Measurements from ENCODE around the gene INCA1.

The INCA1 gene

GRCh38 chr17:4947411-4948165 is 49.7 kb downstream of the INCA1 start:
- Histone ChIP-seq H2AFZ (ENCODE audit: low read length, unreplicated experiment) (no peak overlapping the region), H3K79me2 (ENCODE audit: control insufficient read depth, insufficient read depth, low read length, unreplicated experiment) (peaks cover 55% of the 10 kb centered on the region), H3K27me3 (ENCODE audit: insufficient read depth, low read length) (no peaks in the 10 kb centered on the region), H3K36me3 (ENCODE audit: insufficient read depth, low read length) (peaks cover 16% of the 10 kb centered on the region; the same call in 1 of the 2 replicates), H3K4me1 (ENCODE audit: control insufficient read depth, insufficient read depth, low read length, unreplicated experiment) (peaks cover 40% of the 10 kb centered on the region), H3K27ac (ENCODE audit: low read depth, low read length) (peak overlapping the region; percentile 92), H3K4me3 (ENCODE audit: low read depth, low read length) (peak overlapping the region; percentile 90)

DNA sequence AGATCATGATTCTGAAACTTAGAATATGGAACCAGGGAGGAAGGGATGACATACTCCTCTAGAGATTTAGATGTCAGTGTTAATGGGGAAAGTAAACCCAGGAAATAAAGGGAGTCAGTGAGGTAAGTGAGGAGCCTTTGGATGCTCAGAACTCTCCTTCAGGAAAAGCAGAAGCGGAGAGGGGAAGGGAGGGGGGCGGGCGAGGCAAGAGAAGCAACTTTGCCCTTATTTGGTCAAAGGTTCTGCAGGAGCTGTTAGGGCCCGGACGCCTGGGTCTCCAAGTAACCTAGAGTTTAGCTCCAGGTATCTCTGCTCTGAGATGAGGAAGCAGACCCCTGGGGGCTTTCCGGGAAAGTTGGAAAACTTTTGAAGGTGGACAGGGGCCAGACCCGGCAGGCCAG is 50.3 kb downstream of the INCA1 start:
- peaks cover 46% of the 10 kb centered on the region for H3K4me1 ChIP-seq (ENCODE audit: control insufficient read depth, insufficient read depth, low read length, unreplicated experiment)
- H3K27ac ChIP-seq (ENCODE audit: low read depth, low read length): peak overlapping the region; percentile 92
- H2AFZ ChIP-seq (ENCODE audit: low read length, unreplicated experiment): no peak overlapping the region
- H3K4me3 ChIP-seq (ENCODE audit: low read depth, low read length): peak overlapping the region; percentile 90
- peaks cover 60% of the 10 kb centered on the region for H3K79me2 ChIP-seq (ENCODE audit: control insufficient read depth, insufficient read depth, low read length, unreplicated experiment)
- H3K27me3 ChIP-seq (ENCODE audit: insufficient read depth, low read length): no peaks in the 10 kb centered on the region
- peaks cover 16% of the 10 kb centered on the region; the same call in 1 of the 2 replicates for H3K36me3 ChIP-seq (ENCODE audit: insufficient read depth, low read length)

DNA sequence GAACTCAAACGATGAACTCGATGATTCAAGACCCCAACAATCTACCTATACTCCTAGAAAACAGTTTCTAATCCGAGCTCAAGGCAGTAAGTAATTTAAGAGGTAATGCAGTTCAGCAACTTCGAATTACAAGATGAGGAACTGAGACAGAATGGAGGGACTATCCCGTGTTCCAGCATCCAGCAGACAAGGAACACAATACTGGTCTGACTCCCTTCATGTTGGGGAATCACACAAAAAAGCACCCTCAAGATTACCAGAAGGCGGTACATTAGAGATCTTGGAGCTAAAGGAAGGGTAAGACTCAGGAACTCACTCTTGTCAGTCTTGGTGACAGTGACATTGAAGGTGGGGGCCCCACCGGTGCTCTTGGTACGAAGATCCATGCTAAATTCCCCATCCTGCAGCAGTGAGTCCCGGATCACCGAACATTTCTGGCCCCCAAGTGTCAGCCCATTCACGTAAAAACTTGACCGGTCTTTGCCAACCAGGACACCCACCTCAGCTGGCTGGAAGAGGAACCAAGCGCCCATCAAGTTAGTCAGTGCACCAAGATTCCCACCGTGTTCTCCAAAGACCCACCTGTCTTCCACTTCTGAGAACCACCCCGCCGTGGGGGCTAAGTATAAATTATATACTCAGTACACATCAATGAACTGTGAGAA is 50.9 kb downstream of the INCA1 start:
- Histone ChIP-seq H3K79me2 (ENCODE audit: control insufficient read depth, insufficient read depth, low read length, unreplicated experiment) (peaks cover 66% of the 10 kb centered on the region), H3K36me3 (ENCODE audit: insufficient read depth, low read length) (peaks cover 16% of the 10 kb centered on the region; the same call in 1 of the 2 replicates), H3K27me3 (ENCODE audit: insufficient read depth, low read length) (no peaks in the 10 kb centered on the region), H3K4me3 (ENCODE audit: low read depth, low read length) (peak overlapping the region; percentile 90), H2AFZ (ENCODE audit: low read length, unreplicated experiment) (no peak overlapping the region), H3K27ac (ENCODE audit: low read depth, low read length) (peak overlapping the region; percentile 92), H3K4me1 (ENCODE audit: control insufficient read depth, insufficient read depth, low read length, unreplicated experiment) (peaks cover 51% of the 10 kb centered on the region)

GRCh38 chr17:4945944-4946280 is 51.4 kb downstream of the INCA1 start:
- peaks cover 16% of the 10 kb centered on the region; the same call in 1 of the 2 replicates for H3K36me3 ChIP-seq (ENCODE audit: insufficient read depth, low read length)
- peaks cover 71% of the 10 kb centered on the region for H3K79me2 ChIP-seq (ENCODE audit: control insufficient read depth, insufficient read depth, low read length, unreplicated experiment)
- peak overlapping the region; percentile 92 for H3K27ac ChIP-seq (ENCODE audit: low read depth, low read length)
- H3K4me1 ChIP-seq (ENCODE audit: control insufficient read depth, insufficient read depth, low read length, unreplicated experiment): peaks cover 53% of the 10 kb centered on the region
- H2AFZ ChIP-seq (ENCODE audit: low read length, unreplicated experiment): no peak overlapping the region
- H3K4me3 ChIP-seq (ENCODE audit: low read depth, low read length): peak overlapping the region; percentile 90
- H3K27me3 ChIP-seq (ENCODE audit: insufficient read depth, low read length): no peaks in the 10 kb centered on the region

DNA sequence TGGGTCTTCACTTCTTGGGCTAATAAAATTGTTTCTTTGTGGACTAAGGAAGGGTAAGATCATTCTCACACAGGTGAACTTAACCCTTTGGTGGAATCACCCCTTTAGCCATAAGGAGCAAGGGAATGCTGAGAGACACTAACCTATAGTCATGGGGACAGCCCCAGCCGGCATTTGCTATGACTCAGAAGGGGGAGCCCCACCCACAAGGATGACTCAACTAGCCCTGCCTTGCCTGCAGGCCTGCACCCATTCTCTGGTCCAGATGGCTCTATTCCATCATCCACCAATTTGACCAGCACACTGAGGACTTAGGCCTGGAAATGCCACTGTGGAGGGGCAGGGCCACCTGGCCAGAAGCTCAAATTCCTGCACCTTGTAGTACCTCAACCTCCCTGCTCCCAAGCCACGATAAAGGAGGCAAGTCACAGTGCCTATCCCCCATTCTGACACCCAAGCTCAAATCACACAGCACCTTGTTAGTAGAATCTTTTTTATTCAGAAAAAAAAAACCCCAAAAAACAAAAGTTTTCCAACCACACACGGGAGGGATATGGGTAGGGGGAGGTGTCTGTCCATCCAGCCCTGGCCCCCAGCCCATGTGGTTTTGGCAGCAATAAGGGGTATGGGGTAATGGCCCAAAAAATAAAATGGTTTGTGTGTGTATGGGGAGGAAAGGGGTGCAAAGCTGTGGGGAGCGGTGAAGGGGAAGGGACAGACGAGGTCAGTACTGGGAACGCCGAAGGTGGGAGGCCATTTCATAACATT is 52.0 kb downstream of the INCA1 start:
- Histone ChIP-seq H3K27me3 (ENCODE audit: insufficient read depth, low read length) (no peaks in the 10 kb centered on the region), H3K4me1 (ENCODE audit: control insufficient read depth, insufficient read depth, low read length, unreplicated experiment) (peaks cover 48% of the 10 kb centered on the region), H3K79me2 (ENCODE audit: control insufficient read depth, insufficient read depth, low read length, unreplicated experiment) (peaks cover 73% of the 10 kb centered on the region), H3K36me3 (ENCODE audit: insufficient read depth, low read length) (peaks cover 16% of the 10 kb centered on the region; the same call in 1 of the 2 replicates), H3K4me3 (ENCODE audit: low read depth, low read length) (peak overlapping the region; percentile 90), H2AFZ (ENCODE audit: low read length, unreplicated experiment) (no peak overlapping the region), H3K27ac (ENCODE audit: low read depth, low read length) (peak overlapping the region; percentile 92)

GRCh38 chr17:4944554-4945175 is 52.7 kb downstream of the INCA1 start:
- Histone ChIP-seq H3K4me1 (ENCODE audit: control insufficient read depth, insufficient read depth, low read length, unreplicated experiment) (peaks cover 45% of the 10 kb centered on the region), H2AFZ (ENCODE audit: low read length, unreplicated experiment) (no peak overlapping the region), H3K27ac (ENCODE audit: low read depth, low read length) (peak overlapping the region; percentile 63), H3K27me3 (ENCODE audit: insufficient read depth, low read length) (no peaks in the 10 kb centered on the region), H3K4me3 (ENCODE audit: low read depth, low read length) (peak overlapping the region; percentile 32; the same call in 1 of the 2 replicates), H3K79me2 (ENCODE audit: control insufficient read depth, insufficient read depth, low read length, unreplicated experiment) (peaks cover 73% of the 10 kb centered on the region), H3K36me3 (ENCODE audit: insufficient read depth, low read length) (peaks cover 16% of the 10 kb centered on the region; the same call in 1 of the 2 replicates)

GRCh38 chr17:4944163-4944553 is 53.2 kb downstream of the INCA1 start:
- H3K4me3 ChIP-seq (ENCODE audit: low read depth, low read length): no peak overlapping the region
- peak overlapping the region; percentile 63 for H3K27ac ChIP-seq (ENCODE audit: low read depth, low read length)
- peaks cover 45% of the 10 kb centered on the region for H3K4me1 ChIP-seq (ENCODE audit: control insufficient read depth, insufficient read depth, low read length, unreplicated experiment)
- peaks cover 76% of the 10 kb centered on the region for H3K79me2 ChIP-seq (ENCODE audit: control insufficient read depth, insufficient read depth, low read length, unreplicated experiment)
- H3K27me3 ChIP-seq (ENCODE audit: insufficient read depth, low read length): no peaks in the 10 kb centered on the region
- peaks cover 16% of the 10 kb centered on the region; the same call in 1 of the 2 replicates for H3K36me3 ChIP-seq (ENCODE audit: insufficient read depth, low read length)
- no peak overlapping the region for H2AFZ ChIP-seq (ENCODE audit: low read length, unreplicated experiment)

DNA sequence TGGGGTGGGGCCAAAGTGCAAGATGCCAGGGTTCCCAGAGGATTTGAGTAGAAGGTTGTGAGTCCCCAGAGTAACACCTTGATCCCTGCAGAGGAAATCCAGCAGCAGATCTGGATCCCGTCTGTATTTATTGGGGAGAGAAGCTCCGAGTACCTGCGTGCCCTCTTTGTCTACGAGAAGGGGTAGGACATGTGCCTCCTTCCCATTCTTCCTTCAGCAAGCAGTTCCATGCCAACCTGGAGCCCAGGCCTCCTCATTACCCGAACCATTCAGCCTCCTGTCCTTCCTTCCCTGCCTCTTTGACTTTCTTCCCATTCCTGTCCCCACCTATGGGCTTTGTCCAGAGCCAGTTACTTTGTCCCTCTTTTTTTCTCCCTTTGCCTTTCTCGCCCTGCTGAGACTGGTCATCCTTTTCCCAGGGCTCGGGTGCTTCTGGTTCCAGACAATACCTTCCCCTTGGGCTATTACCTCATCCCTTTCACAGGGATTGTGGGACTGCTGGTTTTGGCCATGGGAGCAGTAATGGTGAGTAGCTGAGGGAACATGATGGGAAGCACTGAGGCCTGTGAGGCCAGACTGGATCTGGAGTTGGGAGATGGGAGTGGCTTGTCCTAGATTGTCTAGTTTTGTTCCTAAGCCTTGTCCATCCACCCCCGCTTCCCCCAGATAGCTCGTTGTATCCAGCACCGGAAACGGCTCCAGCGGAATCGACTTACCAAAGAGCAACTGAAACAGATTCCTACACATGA is 54.4 kb downstream of the INCA1 start:
- Histone ChIP-seq H3K36me3 (ENCODE audit: insufficient read depth, low read length) (peaks cover 15% of the 10 kb centered on the region; the same call in 1 of the 2 replicates), H3K79me2 (ENCODE audit: control insufficient read depth, insufficient read depth, low read length, unreplicated experiment) (peaks cover 84% of the 10 kb centered on the region), H3K4me3 (ENCODE audit: low read depth, low read length) (no peak overlapping the region), H3K27me3 (ENCODE audit: insufficient read depth, low read length) (no peaks in the 10 kb centered on the region), H3K27ac (ENCODE audit: low read depth, low read length) (peak overlapping the region; percentile 25; the same call in 1 of the 2 replicates), H2AFZ (ENCODE audit: low read length, unreplicated experiment) (no peak overlapping the region), H3K4me1 (ENCODE audit: control insufficient read depth, insufficient read depth, low read length, unreplicated experiment) (peaks cover 54% of the 10 kb centered on the region)

- Histone ChIP-seq H3K4me3 (ENCODE audit: low read depth, low read length) (peak overlapping the region; percentile 87), H3K79me2 (ENCODE audit: control insufficient read depth, insufficient read depth, low read length, unreplicated experiment) (peaks cover 69% of the 10 kb centered on the region), H3K36me3 (ENCODE audit: insufficient read depth, low read length) (peaks cover 3% of the 10 kb centered on the region; the same call in 1 of the 2 replicates), H3K4me1 (ENCODE audit: control insufficient read depth, insufficient read depth, low read length, unreplicated experiment) (peaks cover 52% of the 10 kb centered on the region), H2AFZ (ENCODE audit: low read length, unreplicated experiment) (no peak overlapping the region), H3K27ac (ENCODE audit: low read depth, low read length) (peak overlapping the region; percentile 89), H3K27me3 (ENCODE audit: insufficient read depth, low read length) (no peaks in the 10 kb centered on the region)
Observed at GRCh38 chr17:4941319-4941610, 56.1 kb downstream of the INCA1 start.
